Lower lobe of right lung (tissue), 2 donors: ENCODE measurements around the gene NRN1. TPM values are rescaled to one million over a fixed set of nuclear protein-coding genes. Genes with fewer than 3 reads are reported as not detected.

Source experiments
- ATAC-seq, 2 donors: fragments of 200-7000 bp; cut with Tn5 transposase; one replicate each; pipeline ENCODE4 v1.9.1; 2020 to 2022; ENCODE audit warnings: mild to moderate bottlenecking in 2 of 2, moderate library complexity in 2 of 2
- DNase-seq: peaks from one replicate; pipeline ENCODE4 v3.0.0-alpha.2; 2020
- H3K27ac ChIP-seq: fragments of 200-600 bp; one replicate; pipeline ENCODE4 v1.8.0; 2022
- H3K27me3 ChIP-seq: fragments of 200-600 bp; one replicate; pipeline ENCODE4 v1.8.0; 2022; ENCODE audit warnings: low read depth
- H3K36me3 ChIP-seq: fragments of 200-600 bp; one replicate; pipeline ENCODE4 v1.8.0; 2022; ENCODE audit warnings: mild to moderate bottlenecking
- H3K4me1 ChIP-seq: fragments of 200-600 bp; one replicate; pipeline ENCODE4 v1.8.0; 2022
- H3K4me3 ChIP-seq: fragments of 200-600 bp; one replicate; pipeline ENCODE4 v1.8.0; 2022; ENCODE audit warnings: mild to moderate bottlenecking
- H3K9me3 ChIP-seq: fragments of 200-600 bp; one replicate; pipeline ENCODE4 v1.8.0; 2022
- CTCF ChIP-seq: fragments of 200-600 bp; IDR thresholded peaks from one replicate; pipeline ENCODE4 v1.8.0; 2022; ENCODE audit warnings: antibody characterized with exemption, mild to moderate bottlenecking
- intact Hi-C: fragments of 100-400 bp; cut with DNase I; formaldehyde crosslinking; loops from one replicate; pipeline ENCODE4 v1.11.0; 2022
- total RNA-seq: library from RNA; stranded (reverse); fragmentation: NEBNext Ultra II Directional; extraction: Animal tissue kit (Norgen Biotek cat#: 25700); gene quantifications from one replicate; pipeline ENCODE4 v1.2.1, GENCODE V29; 2021
- donor health status: DM: no; HTN: yes; CAD: no; lungs with severe emphysema.

The NRN1 gene
- total RNA-seq, 1 donor from 2014 or later, result 15.0 TPM

GRCh38 chr6:6008089-6008647 lies 1.4 kb upstream of the NRN1 start:
- no peak for ATAC-seq
- H3K9me3 ChIP-seq, result no peaks in the 10 kb centered on the region
- intact Hi-C loops, result no loop called here
- H3K36me3 ChIP-seq, result no peaks in the 10 kb centered on the region
- H3K4me3 ChIP-seq, result peak overlapping the region; percentile 57
- H3K27me3 ChIP-seq, result peaks cover 73% of the 10 kb centered on the region
- H3K4me1 ChIP-seq, result peaks cover 33% of the 10 kb centered on the region
- no peak for TF ChIP-seq CTCF
- peak overlapping the region; percentile 58 for H3K27ac ChIP-seq
- no peak for DNase-seq

- peak; percentile 18 for TF ChIP-seq CTCF
- ATAC-seq, result peak; percentile 13 to 16
These were observed 802 bp upstream of the NRN1 start for GRCh38 chr6:6007366-6008088.

GRCh38 chr6:6006006-6006427 lies 708 bp downstream of the NRN1 start:
- intact Hi-C loops, result no loop called here
- ATAC-seq (no peak), DNase-seq (no peak)
- Histone ChIP-seq H3K9me3 (no peaks in the 10 kb centered on the region), H3K36me3 (no peaks in the 10 kb centered on the region), H3K27ac (peak overlapping the region; percentile 53), H3K4me1 (peaks cover 46% of the 10 kb centered on the region), H3K4me3 (peak overlapping the region; percentile 57), H3K27me3 (peaks cover 94% of the 10 kb centered on the region)
- TF ChIP-seq CTCF, result no peak

More at GRCh38 chr6:6007366-6008088, 802 bp upstream of the NRN1 start:
- intact Hi-C loops, result no loop called here
- H3K27ac ChIP-seq, result peak overlapping the region; percentile 58
- no peak for DNase-seq
- H3K9me3 ChIP-seq, result no peaks in the 10 kb centered on the region
- no peaks in the 10 kb centered on the region for H3K36me3 ChIP-seq
- H3K4me3 ChIP-seq, result peak overlapping the region; percentile 57
- peaks cover 39% of the 10 kb centered on the region for H3K4me1 ChIP-seq
- peaks cover 79% of the 10 kb centered on the region for H3K27me3 ChIP-seq

GRCh38 chr6:6005051-6006005 lies 1.4 kb downstream of the NRN1 start:
- DNase-seq, result no peak
- intact Hi-C loops, result no loop called here
- H3K9me3 ChIP-seq, result no peaks in the 10 kb centered on the region
- H3K27me3 ChIP-seq, result peaks cover 99% of the 10 kb centered on the region
- no peak overlapping the region for H3K27ac ChIP-seq
- H3K4me3 ChIP-seq, result peak overlapping the region; percentile 57
- no peak for ATAC-seq
- no peaks in the 10 kb centered on the region for H3K36me3 ChIP-seq
- TF ChIP-seq CTCF, result no peak
- peaks cover 46% of the 10 kb centered on the region for H3K4me1 ChIP-seq

GRCh38 chr6:6004390-6004995 lies 2.2 kb downstream of the NRN1 start:
- ATAC-seq, result no peak
- Histone ChIP-seq H3K4me3 (peak overlapping the region; percentile 57), H3K27me3 (peaks cover 99% of the 10 kb centered on the region), H3K36me3 (no peaks in the 10 kb centered on the region), H3K27ac (peak overlapping the region; percentile 78), H3K9me3 (no peaks in the 10 kb centered on the region), H3K4me1 (peaks cover 46% of the 10 kb centered on the region)
- intact Hi-C loops, result no loop called here
- DNase-seq, result no peak
- TF ChIP-seq CTCF, result no peak
